B cell (primary cell): ENCODE data around the gene FGF4. TPM values are rescaled to one million over a fixed set of nuclear protein-coding genes. Genes with fewer than 3 reads are reported as not detected.

Experiments
- ATAC-seq: fragments of 200-7000 bp; cut with Tn5 transposase; one replicate; pipeline ENCODE4 v1.10.0; 2021; ENCODE audit warnings: low read depth, mild to moderate bottlenecking, moderate number of reproducible peaks, moderate library complexity
- CTCF ChIA-PET: fragments of 350-600 bp; sonication (Branson Sonifier 250); formaldehyde crosslinking; loops from one replicate; lab custom pipeline; 2021; ENCODE audit warnings: antibody characterized with exemption, inconsistent platforms; lab: Charles Lee
- POLR2A ChIA-PET: fragments of 350-600 bp; sonication (Branson Sonifier 250); formaldehyde crosslinking; loops from one replicate; lab custom pipeline; 2021; ENCODE audit warnings: antibody characterized with exemption; lab: Charles Lee
- DNase-seq: peaks from one replicate; pipeline ENCODE4 v3.0.0; 2013
- H2AFZ ChIP-seq: 2 replicates; pipeline ENCODE4 v1.6.1; 2012; ENCODE audit warnings: mild to moderate bottlenecking, low read depth, low read length; ENCODE audit not compliant: insufficient read depth, poor library complexity, severe bottlenecking
- H3K27ac ChIP-seq, 2 donors: 1 replicate in 1 of 2; 2 replicates in 1 of 2; pipeline ENCODE4 v1.5.1; 2012 to 2013; ENCODE audit warnings: low read length in 2 of 2, mild to moderate bottlenecking in 2 of 2, moderate library complexity in 1 of 2
- H3K27me3 ChIP-seq, 4 experiments: fragments of 200-600 bp in 1 of 4; sonication (generic) in 1 of 4; replicated peaks in 1 of 4; 1 replicate in 2 of 4; 2 replicates in 2 of 4; pipeline versions ENCODE4 v1.6.1 to v1.7.0; 2013 to 2016; ENCODE audit warnings: low read length in 3 of 4, mild to moderate bottlenecking in 2 of 4, mixed read lengths in 1 of 4, moderate library complexity in 1 of 4; ENCODE audit not compliant: insufficient read depth in 4 of 4, control insufficient read depth in 3 of 4; ENCODE audit errors: control extremely low read depth in 1 of 4
- H3K36me3 ChIP-seq, 2 experiments: replicated peaks in 1 of 2; 1 replicate in 1 of 2; 2 replicates in 1 of 2; pipeline versions ENCODE4 v1.6.1 to v1.7.1; 2013; ENCODE audit warnings: low read length in 1 of 2; ENCODE audit not compliant: insufficient read depth in 2 of 2, control insufficient read depth in 1 of 2; ENCODE audit errors: control extremely low read depth in 1 of 2, extremely low read depth in 1 of 2
- H3K4me1 ChIP-seq, 2 donors: fragments of 200-600 bp in 1 of 2; sonication (generic) in 1 of 2; 1 replicate in 1 of 2; 2 replicates in 1 of 2; pipeline versions ENCODE4 v1.5.1 to v1.6.1; 2013 to 2017; ENCODE audit warnings: low read length in 2 of 2; ENCODE audit not compliant: control insufficient read depth in 2 of 2, insufficient read depth in 2 of 2
- H3K4me2 ChIP-seq: replicated peaks from 2 replicates; pipeline ENCODE3; 2012; ENCODE audit warnings: mild to moderate bottlenecking, low read depth, low read length; ENCODE audit not compliant: poor library complexity, severe bottlenecking
- H3K4me3 ChIP-seq, 5 experiments: fragments of 200-600 bp in 1 of 5; sonication (generic) in 1 of 5; 1 replicate in 3 of 5; 2 replicates in 2 of 5; pipeline versions ENCODE4 v1.5.1 to v1.7.0; 2011 to 2016; ENCODE audit warnings: low read length in 4 of 5, mild to moderate bottlenecking in 4 of 5, low read depth in 2 of 5, control low read depth in 1 of 5, moderate library complexity in 1 of 5; ENCODE audit not compliant: insufficient read depth in 1 of 5; ENCODE audit errors: control extremely low read depth in 1 of 5, extremely low read depth in 1 of 5
- H3K79me2 ChIP-seq: fragments of 200-600 bp; sonication (generic); one replicate; pipeline ENCODE4 v1.6.0; 2016; ENCODE audit warnings: low read length; ENCODE audit not compliant: control insufficient read depth, insufficient read depth
- H3K9ac ChIP-seq: fragments of 200-600 bp; sonication (generic); 2 replicates; pipeline ENCODE4 v1.6.1; 2017; ENCODE audit warnings: mild to moderate bottlenecking, low read length, moderate library complexity
- H3K9me3 ChIP-seq, 3 donors: one replicate each; pipeline versions ENCODE4 v1.6.1 to v1.7.1; 2013; ENCODE audit warnings: low read length in 2 of 3; ENCODE audit not compliant: control insufficient read depth in 2 of 3, insufficient read depth in 1 of 3; ENCODE audit errors: control extremely low read depth in 1 of 3
- H4K20me1 ChIP-seq: 2 replicates; pipeline ENCODE4 v1.6.0; 2012; ENCODE audit warnings: mild to moderate bottlenecking, low read length; ENCODE audit not compliant: insufficient read depth, control insufficient read depth, poor library complexity, severe bottlenecking
- H3K27ac Mint-ChIP-seq: one replicate; pipeline ENCODE4 v1.8.0; 2021; ENCODE audit warnings: mixed read lengths
- H3K27me3 Mint-ChIP-seq: one replicate; pipeline ENCODE4 v1.8.0; 2021; ENCODE audit warnings: mixed read lengths
- H3K4me1 Mint-ChIP-seq: one replicate; pipeline ENCODE4 v1.8.0; 2021; ENCODE audit warnings: mixed read lengths
- H3K4me3 Mint-ChIP-seq: one replicate; pipeline ENCODE4 v1.8.0; 2021; ENCODE audit warnings: mixed read lengths
- H3K9me3 Mint-ChIP-seq: one replicate; pipeline ENCODE4 v1.8.0; 2022; ENCODE audit warnings: mixed read lengths; ENCODE audit not compliant: insufficient read depth
- CTCF ChIP-seq: fragments of 200-600 bp; IDR thresholded peaks from one replicate; pipeline ENCODE4 v1.8.0; 2022; ENCODE audit warnings: antibody characterized with exemption, mild to moderate bottlenecking
- EZH2 ChIP-seq: IDR thresholded peaks from 2 replicates; pipeline ENCODE4 v1.6.1; 2012; ENCODE audit warnings: borderline replicate concordance, low read depth, mild to moderate bottlenecking, moderate library complexity, low read length; ENCODE audit not compliant: insufficient read depth, poor library complexity, severe bottlenecking
- WGBS: methylation state at CpG from one replicate; pipeline ENCODE4 v1.1.5; 2013; ENCODE audit warnings: missing lambda C conversion rate; ENCODE audit not compliant: insufficient coverage; 5-methylcytosine and 5-hydroxymethylcytosine counted together
- intact Hi-C: fragments of 100-400 bp; cut with micrococcal nuclease; formaldehyde crosslinking; loops from one replicate; pipeline ENCODE4 v1.10.0; 2022
- polyA plus RNA-seq: library from polyadenylated mRNA; depleted of rRNA; stranded (reverse); fragments of >200 nt; gene quantifications from 2 replicates; pipeline ENCODE4 v1.2.3, GENCODE V29; 2012
- total RNA-seq, 2 donors: library from RNA; stranded (reverse); fragments of 120-200 nt in 1 of 2; gene quantifications; 1 replicate in 1 of 2; 2 replicates in 1 of 2; pipeline versions ENCODE4 v1.2.3 to v1.2.4, GENCODE V29; 2013 to 2022

The FGF4 gene
- total and polyA plus RNA-seq, 2 donors (not counting 1 experiment from before 2014, with no cell fraction given) = not detected

- Mint-ChIP-seq H3K4me1 (no peaks in the 10 kb centered on the region), H3K9me3 (no peaks in the 10 kb centered on the region), H3K27me3 (peaks cover 21% of the 10 kb centered on the region), H3K4me3 (no peak overlapping the region), H3K27ac (no peak overlapping the region)
- TF ChIP-seq CTCF = no peak
- no peak for TF ChIP-seq EZH2
- no peak overlapping the region for H2AFZ ChIP-seq
- ChIA-PET CTCF (no interaction called here), POLR2A (no interaction called here)
- WGBS = 22% methylated on average over 7 of the region's 7 CpGs
- no peak overlapping the region for H3K4me3 ChIP-seq
- H3K9ac ChIP-seq = no peak overlapping the region
- H4K20me1 ChIP-seq = no peaks in the 10 kb centered on the region
- H3K4me2 ChIP-seq = no peak overlapping the region
- intact Hi-C loops = no loop called here
- H3K79me2 ChIP-seq = no peaks in the 10 kb centered on the region
- H3K36me3 ChIP-seq = no peaks in the 10 kb centered on the region
- ATAC-seq (no peak), DNase-seq (no peak)
- H3K27ac ChIP-seq = no peak overlapping the region
- no peaks in the 10 kb centered on the region for H3K4me1 ChIP-seq
- peaks cover 0 to 16% (median 0%) of the 10 kb centered on the region in 4 experiments for H3K27me3 ChIP-seq
- no peaks in the 10 kb centered on the region for H3K9me3 ChIP-seq
Measured at GRCh38 chr11:69808667-69809086, 33.5 kb upstream of the FGF4 start.

GRCh38 chr11:69807106-69807815 lies 32.1 kb upstream of the FGF4 start:
- 92% methylated on average over 7 of the region's 9 CpGs for WGBS
- intact Hi-C loops = no loop called here
- Histone ChIP-seq H3K79me2 (no peaks in the 10 kb centered on the region), H3K9me3 (no peaks in the 10 kb centered on the region), H3K27ac (no peak overlapping the region), H3K36me3 (no peaks in the 10 kb centered on the region), H3K27me3 (peaks cover 0 to 16% (median 0%) of the 10 kb centered on the region in 4 experiments), H3K9ac (no peak overlapping the region), H3K4me3 (no peak overlapping the region), H2AFZ (no peak overlapping the region), H4K20me1 (no peaks in the 10 kb centered on the region), H3K4me1 (no peaks in the 10 kb centered on the region), H3K4me2 (no peak overlapping the region)
- H3K27me3 Mint-ChIP-seq = peaks cover 21% of the 10 kb centered on the region
- ChIA-PET CTCF (no interaction called here), POLR2A (no interaction called here)
- H3K4me3 Mint-ChIP-seq = no peak overlapping the region
- DNase-seq (no peak), ATAC-seq (no peak)
- no peaks in the 10 kb centered on the region for H3K4me1 Mint-ChIP-seq
- H3K9me3 Mint-ChIP-seq = no peaks in the 10 kb centered on the region
- no peak overlapping the region for H3K27ac Mint-ChIP-seq
- TF ChIP-seq CTCF = no peak
- no peak for TF ChIP-seq EZH2
